Middle frontal gyrus (tissue), 1 donor: ENCODE results near the gene SOS1.

Source experiments
- DNase-seq: peaks from one replicate; pipeline ENCODE4 v3.0.0-alpha.2; 2015; ENCODE audit warnings: low spot score; ENCODE audit errors: extremely low spot score

Gene SOS1

GRCh38 chr2:38933653-38934052 lies 187.2 kb downstream of the SOS1 start:
- DNase-seq, result no peak

GRCh38 chr2:38932586-38932985 lies 188.3 kb downstream of the SOS1 start:
- DNase-seq, result no peak
